ENCODE measurements around the gene SUN3.

SUN3 gene

DNA sequence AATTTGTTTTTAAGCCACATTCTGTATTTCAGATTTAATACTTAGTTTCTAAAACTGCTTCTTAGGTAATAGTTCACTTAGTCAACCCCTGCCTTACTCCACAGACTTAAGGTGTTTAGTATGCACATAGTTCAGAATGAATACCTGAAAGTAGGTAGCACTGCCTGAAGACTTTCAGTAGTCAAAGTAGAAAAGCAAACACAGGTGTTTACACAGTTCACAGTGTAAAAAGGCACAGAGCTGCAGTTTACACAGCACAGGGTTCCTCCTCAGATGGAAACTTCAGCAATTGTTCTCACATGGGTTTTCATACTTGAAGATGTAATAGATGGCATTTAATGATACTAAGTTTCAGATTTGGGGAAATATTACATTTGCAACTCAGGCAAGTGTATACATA, 77.5 kb downstream of the SUN3 start:
- Histone ChIP-seq H3K4me1 (ENCODE audit: insufficient read depth, low read length, poor library complexity, severe bottlenecking) (no peaks in the 10 kb centered on the region), H3K36me3 (ENCODE audit: insufficient read depth, low read length) (no peaks in the 10 kb centered on the region), H3F3A (ENCODE audit: low read depth) (no peaks in the 10 kb centered on the region), H4K20me1 (ENCODE audit: insufficient read depth, low read length, poor library complexity, severe bottlenecking) (no peaks in the 10 kb centered on the region), H3K9me3 (ENCODE audit: insufficient read depth, low read depth, low read length) (no peaks in the 10 kb centered on the region), H3K9me2 (replicated peaks; ENCODE audit: low read depth, low read length) (no peaks in the 10 kb centered on the region), H3K4me2 (ENCODE audit: low read depth, low read length, poor library complexity, severe bottlenecking) (no peak overlapping the region), H3K79me2 (ENCODE audit: insufficient read depth, low read length) (no peaks in the 10 kb centered on the region), H3K27me3 (ENCODE audit: insufficient read depth, low read length, poor library complexity, severe bottlenecking) (no peaks in the 10 kb centered on the region), H2AFZ (ENCODE audit: low read length) (no peak overlapping the region), H3K9ac (ENCODE audit: low read depth, low read length, poor library complexity, severe bottlenecking) (no peak overlapping the region), H3K4me3 (ENCODE audit: low read length, poor library complexity, severe bottlenecking) (no peak overlapping the region)
- TF ChIP-seq EZH2phosphoT487 (IDR thresholded peaks at IDR 0.05; ENCODE audit: borderline replicate concordance) = no peak
- no peak for TF ChIP-seq CTCF (conservative IDR thresholded peaks at IDR 0.05; ENCODE audit: low read length)

DNA sequence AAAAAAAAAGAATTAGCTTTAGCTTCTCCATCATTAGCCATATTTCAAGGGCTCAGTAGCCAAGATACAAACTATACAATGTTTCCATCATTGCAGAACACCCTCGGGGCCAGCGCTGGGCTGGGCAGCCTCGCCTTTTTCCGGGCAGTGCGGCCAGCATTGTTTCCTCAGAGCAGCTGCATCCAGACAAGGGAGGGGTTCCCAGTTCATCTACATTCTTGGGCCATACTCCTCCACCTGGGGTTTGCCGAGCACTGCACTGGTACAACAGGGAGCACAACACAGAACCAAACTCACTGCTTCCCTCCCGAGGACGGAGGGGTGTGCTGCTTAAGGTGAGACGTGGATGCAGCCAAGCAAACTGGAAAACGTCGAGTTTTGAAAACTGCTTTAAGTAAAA, 78.2 kb downstream of the SUN3 start:
- Histone ChIP-seq H3K9ac (ENCODE audit: low read depth, low read length, poor library complexity, severe bottlenecking) (no peak overlapping the region), H2AFZ (ENCODE audit: low read length) (no peak overlapping the region), H3K36me3 (ENCODE audit: insufficient read depth, low read length) (no peaks in the 10 kb centered on the region), H3K9me2 (replicated peaks; ENCODE audit: low read depth, low read length) (no peaks in the 10 kb centered on the region), H3K9me3 (ENCODE audit: insufficient read depth, low read depth, low read length) (no peaks in the 10 kb centered on the region), H3K27me3 (ENCODE audit: insufficient read depth, low read length, poor library complexity, severe bottlenecking) (no peaks in the 10 kb centered on the region), H3K79me2 (ENCODE audit: insufficient read depth, low read length) (no peaks in the 10 kb centered on the region), H3K4me2 (ENCODE audit: low read depth, low read length, poor library complexity, severe bottlenecking) (no peak overlapping the region), H4K20me1 (ENCODE audit: insufficient read depth, low read length, poor library complexity, severe bottlenecking) (no peaks in the 10 kb centered on the region), H3F3A (ENCODE audit: low read depth) (no peaks in the 10 kb centered on the region), H3K4me3 (ENCODE audit: low read length, poor library complexity, severe bottlenecking) (no peak overlapping the region), H3K4me1 (ENCODE audit: insufficient read depth, low read length, poor library complexity, severe bottlenecking) (no peaks in the 10 kb centered on the region)
- TF ChIP-seq CTCF (conservative IDR thresholded peaks at IDR 0.05; ENCODE audit: low read length) (no peak), EZH2phosphoT487 (IDR thresholded peaks at IDR 0.05; ENCODE audit: borderline replicate concordance) (no peak)

- no peak for TF ChIP-seq CTCF (conservative IDR thresholded peaks at IDR 0.05; ENCODE audit: low read length)
- TF ChIP-seq EZH2phosphoT487 (IDR thresholded peaks at IDR 0.05; ENCODE audit: borderline replicate concordance) = no peak
- H3K79me2 ChIP-seq (ENCODE audit: insufficient read depth, low read length) = no peaks in the 10 kb centered on the region
- H3K9me2 ChIP-seq (replicated peaks; ENCODE audit: low read depth, low read length) = no peaks in the 10 kb centered on the region
- no peaks in the 10 kb centered on the region for H3K4me1 ChIP-seq (ENCODE audit: insufficient read depth, low read length, poor library complexity, severe bottlenecking)
- no peak overlapping the region for H3K9ac ChIP-seq (ENCODE audit: low read depth, low read length, poor library complexity, severe bottlenecking)
- no peaks in the 10 kb centered on the region for H4K20me1 ChIP-seq (ENCODE audit: insufficient read depth, low read length, poor library complexity, severe bottlenecking)
- H3F3A ChIP-seq (ENCODE audit: low read depth) = no peaks in the 10 kb centered on the region
- H2AFZ ChIP-seq (ENCODE audit: low read length) = no peak overlapping the region
- H3K9me3 ChIP-seq (ENCODE audit: insufficient read depth, low read depth, low read length) = no peaks in the 10 kb centered on the region
- no peak overlapping the region for H3K4me2 ChIP-seq (ENCODE audit: low read depth, low read length, poor library complexity, severe bottlenecking)
- no peak overlapping the region for H3K4me3 ChIP-seq (ENCODE audit: low read length, poor library complexity, severe bottlenecking)
- no peaks in the 10 kb centered on the region for H3K27me3 ChIP-seq (ENCODE audit: insufficient read depth, low read length, poor library complexity, severe bottlenecking)
- no peaks in the 10 kb centered on the region for H3K36me3 ChIP-seq (ENCODE audit: insufficient read depth, low read length)
These were observed 79.2 kb downstream of the SUN3 start for GRCh38 chr7:47949703-47950102.

All from Loucy (cell line).